Activated CD4-positive, alpha-beta T cell treated with anti-CD3 and anti-CD28 coated beads for 4 hours (primary cell): Measurements from ENCODE around the gene INTS13.
"Not testable (repeated sequence)": the region's sequence is repeated elsewhere in the genome, so short reads cannot be mapped to it uniquely, and the experiment has no call there.

Experiments
- DNase-seq, 2 donors: peaks; one replicate each; pipeline ENCODE4 v3.0.0-alpha.2; 2020

INTS13 gene

GRCh38 chr12:26937863-26938700, at the start of gene INTS13, which contains the start of gene FGFR1OP2:
INTS13 (minus strand) TSS chr12:26937981; CDS start chr12:26936803, 1,178 bp downstream.
FGFR1OP2 (plus strand) TSS chr12:26938470; CDS start chr12:26954159, 15,689 bp downstream.
- peak; percentile 96 to 98 for DNase-seq

- no peak for DNase-seq
These were observed 45.1 kb upstream of the INTS13 start for GRCh38 chr12:26982866-26983265.

- DNase-seq, result no peak
These were observed 42.0 kb upstream of the INTS13 start for GRCh38 chr12:26979733-26980132.

- no peak for DNase-seq
These were observed 41.0 kb upstream of the INTS13 start for GRCh38 chr12:26978801-26979200.

- no peak for DNase-seq
These were observed 38.9 kb upstream of the INTS13 start for GRCh38 chr12:26976687-26977086.

GRCh38 chr12:26971963-26972362, 34.2 kb upstream of the INTS13 start:
- peak; percentile 54 to 57 for DNase-seq

- DNase-seq, result no peak
These were observed 32.4 kb upstream of the INTS13 start for GRCh38 chr12:26970136-26970535.

- DNase-seq, result no peak
These were observed 29.1 kb upstream of the INTS13 start for GRCh38 chr12:26966842-26967241.

- no peak for DNase-seq
These were observed 25.6 kb upstream of the INTS13 start for GRCh38 chr12:26963413-26963812.

- DNase-seq, result no peak
These were observed 24.0 kb upstream of the INTS13 start for GRCh38 chr12:26961803-26962202.

GRCh38 chr12:26961391-26961790, 23.6 kb upstream of the INTS13 start:
- not testable (repeated sequence) for DNase-seq

- no peak for DNase-seq
These were observed 16.2 kb upstream of the INTS13 start for GRCh38 chr12:26954027-26954426.

GRCh38 chr12:26953447-26953846, 15.7 kb upstream of the INTS13 start:
- no peak for DNase-seq

- no peak for DNase-seq
These were observed 10.5 kb upstream of the INTS13 start for GRCh38 chr12:26948309-26948708.

- DNase-seq, result no peak
These were observed 3.4 kb upstream of the INTS13 start for GRCh38 chr12:26941215-26941594.

GRCh38 chr12:26940516-26941214, 2.9 kb upstream of the INTS13 start:
- DNase-seq, result peak; percentile 44 to 45

GRCh38 chr12:26939953-26940352, 2.2 kb upstream of the INTS13 start:
- DNase-seq, result no peak

- no peak for DNase-seq
These were observed 1.5 kb upstream of the INTS13 start for GRCh38 chr12:26939192-26939832.

- DNase-seq, result peak in 1 of 2 donors; percentile 14
These were observed 901 bp upstream of the INTS13 start for GRCh38 chr12:26938701-26939062.

- no peak for DNase-seq
These were observed 328 bp downstream of the INTS13 start for GRCh38 chr12:26937443-26937862.

- DNase-seq, result peak in 1 of 2 donors; percentile 10
These were observed 980 bp downstream of the INTS13 start for GRCh38 chr12:26936559-26937442.

- no peak for DNase-seq
These were observed 2.0 kb downstream of the INTS13 start for GRCh38 chr12:26935636-26936378.
